Panc1 (cell line): ENCODE data around the gene DCAF8.

Experiments
- CTCF ChIP-seq: fragments of 450-650 bp; IDR thresholded peaks from 2 replicates; pipeline ENCODE4 v1.5.1; 2017; ENCODE audit warnings: mild to moderate bottlenecking
- POLR2AphosphoS5 ChIP-seq: IDR thresholded peaks from 2 replicates; pipeline ENCODE4 v1.6.1; 2012; ENCODE audit warnings: mild to moderate bottlenecking, low read depth, low read length, moderate library complexity
- SIN3A ChIP-seq: IDR thresholded peaks from 2 replicates; pipeline ENCODE4 v1.6.1; 2012; ENCODE audit warnings: low read depth, mild to moderate bottlenecking, low read length, moderate library complexity, borderline replicate concordance; ENCODE audit not compliant: insufficient read depth
- TCF7L2 ChIP-seq: IDR thresholded peaks from 2 replicates; pipeline ENCODE4 v1.6.1; 2011; ENCODE audit warnings: mild to moderate bottlenecking, low read depth, low read length, inconsistent platforms
- TF ChIP-seq, protein P1 (sequence below), 2 experiments: IDR thresholded peaks; 2 replicates each; pipeline ENCODE4 v1.6.1; 2011 to 2012; ENCODE audit warnings: low read depth in 2 of 2, control low read depth in 1 of 2, low read length in 1 of 2, mild to moderate bottlenecking in 1 of 2, moderate library complexity in 1 of 2; ENCODE audit not compliant: insufficient read depth in 1 of 2

DNA sequence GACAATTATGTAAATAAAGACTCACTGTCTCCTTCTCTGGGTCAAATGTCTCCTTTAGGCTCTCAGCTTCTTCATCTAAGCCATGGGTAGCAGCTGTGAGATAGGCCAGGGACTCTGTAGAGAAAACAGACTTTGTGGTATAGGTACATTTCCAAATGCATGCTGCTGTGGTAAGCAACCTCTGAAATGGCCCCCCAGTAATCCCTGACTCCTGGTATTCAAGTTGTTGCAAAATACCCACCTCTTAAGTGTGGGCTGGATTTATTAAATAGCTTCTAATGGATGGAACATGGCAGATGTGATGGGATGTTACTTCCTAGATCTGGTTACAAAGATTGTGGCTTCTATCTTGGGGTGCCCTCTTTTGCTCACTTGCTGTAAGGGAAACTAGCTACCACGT is 33.7 kb upstream of the DCAF8 start:
- TF ChIP-seq SIN3A (no peak), CTCF (no peak), TCF7L2 (no peak), POLR2AphosphoS5 (no peak)
- TF ChIP-seq, protein P1, sequence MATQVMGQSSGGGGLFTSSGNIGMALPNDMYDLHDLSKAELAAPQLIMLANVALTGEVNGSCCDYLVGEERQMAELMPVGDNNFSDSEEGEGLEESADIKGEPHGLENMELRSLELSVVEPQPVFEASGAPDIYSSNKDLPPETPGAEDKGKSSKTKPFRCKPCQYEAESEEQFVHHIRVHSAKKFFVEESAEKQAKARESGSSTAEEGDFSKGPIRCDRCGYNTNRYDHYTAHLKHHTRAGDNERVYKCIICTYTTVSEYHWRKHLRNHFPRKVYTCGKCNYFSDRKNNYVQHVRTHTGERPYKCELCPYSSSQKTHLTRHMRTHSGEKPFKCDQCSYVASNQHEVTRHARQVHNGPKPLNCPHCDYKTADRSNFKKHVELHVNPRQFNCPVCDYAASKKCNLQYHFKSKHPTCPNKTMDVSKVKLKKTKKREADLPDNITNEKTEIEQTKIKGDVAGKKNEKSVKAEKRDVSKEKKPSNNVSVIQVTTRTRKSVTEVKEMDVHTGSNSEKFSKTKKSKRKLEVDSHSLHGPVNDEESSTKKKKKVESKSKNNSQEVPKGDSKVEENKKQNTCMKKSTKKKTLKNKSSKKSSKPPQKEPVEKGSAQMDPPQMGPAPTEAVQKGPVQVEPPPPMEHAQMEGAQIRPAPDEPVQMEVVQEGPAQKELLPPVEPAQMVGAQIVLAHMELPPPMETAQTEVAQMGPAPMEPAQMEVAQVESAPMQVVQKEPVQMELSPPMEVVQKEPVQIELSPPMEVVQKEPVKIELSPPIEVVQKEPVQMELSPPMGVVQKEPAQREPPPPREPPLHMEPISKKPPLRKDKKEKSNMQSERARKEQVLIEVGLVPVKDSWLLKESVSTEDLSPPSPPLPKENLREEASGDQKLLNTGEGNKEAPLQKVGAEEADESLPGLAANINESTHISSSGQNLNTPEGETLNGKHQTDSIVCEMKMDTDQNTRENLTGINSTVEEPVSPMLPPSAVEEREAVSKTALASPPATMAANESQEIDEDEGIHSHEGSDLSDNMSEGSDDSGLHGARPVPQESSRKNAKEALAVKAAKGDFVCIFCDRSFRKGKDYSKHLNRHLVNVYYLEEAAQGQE (IDR thresholded peaks at IDR 0.05; ENCODE audit: insufficient read depth in 1 of 2, low read depth in 2 of 2, low read length in 1 of 2): no peak
